Inferior parietal cortex (tissue), 1 donor: Measurements from ENCODE around the gene PRR19.
"Not testable (repeated sequence)": the region's sequence is repeated elsewhere in the genome, so short reads cannot be mapped to it uniquely, and the experiment has no call there.

Source experiments
- DNase-seq: peaks from one replicate; pipeline ENCODE4 v3.0.0-alpha.2; 2016; ENCODE audit errors: extremely low spot score

The PRR19 gene, protein sequence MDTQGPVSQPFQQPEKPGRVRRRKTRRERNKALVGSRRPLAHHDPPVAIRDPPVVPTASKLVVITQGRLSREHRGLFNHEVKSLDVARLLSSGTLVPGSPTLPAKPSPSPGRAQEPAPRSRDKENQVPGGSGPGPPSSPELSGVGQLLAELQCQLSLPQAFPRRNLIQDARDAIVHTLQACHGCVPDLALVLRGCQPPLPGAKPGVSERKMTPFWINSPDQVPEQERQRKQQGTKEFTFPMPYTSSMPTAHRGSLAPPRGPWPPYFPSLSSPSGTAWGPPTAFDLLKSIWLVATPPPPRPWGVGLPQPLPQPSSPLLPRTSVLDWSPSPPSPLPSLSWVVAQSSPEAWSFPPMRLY

DNA sequence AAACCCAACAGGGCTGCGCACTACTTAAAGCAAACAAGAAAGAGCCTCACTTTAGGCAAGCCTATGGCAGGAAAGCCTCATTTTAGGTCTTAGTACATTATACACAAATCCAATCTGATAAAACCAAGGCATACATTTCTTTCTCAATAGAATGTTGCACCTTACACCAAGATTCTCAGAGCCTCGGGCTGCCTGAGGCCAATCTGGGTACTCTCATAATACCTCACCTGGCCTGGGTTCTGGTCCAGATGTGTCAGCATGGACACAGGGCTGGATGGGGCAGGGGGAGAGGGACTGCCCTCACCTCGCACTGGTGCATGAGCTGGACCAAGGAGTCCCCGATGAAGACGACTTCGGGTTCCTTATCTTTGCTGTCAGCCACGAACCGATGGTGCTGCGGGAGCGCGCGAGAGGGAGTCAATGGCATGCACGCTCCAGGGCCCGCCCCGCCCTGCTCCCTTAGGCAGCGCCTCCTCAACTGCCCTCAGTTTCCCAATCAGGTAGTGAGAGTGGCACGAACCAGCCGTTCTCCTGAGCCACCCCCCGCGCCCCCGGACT, at the start of gene PRR19:
Gene PRR19 (plus strand): TSS at position 487 of the 558 bp plus-strand sequence. CDS start 7,453 bp downstream, outside the sequence.
- DNase-seq = no peak

GRCh38 chr19:42252365-42253244, 49.3 kb upstream of the PRR19 start:
- peak; percentile 77 for DNase-seq

DNA sequence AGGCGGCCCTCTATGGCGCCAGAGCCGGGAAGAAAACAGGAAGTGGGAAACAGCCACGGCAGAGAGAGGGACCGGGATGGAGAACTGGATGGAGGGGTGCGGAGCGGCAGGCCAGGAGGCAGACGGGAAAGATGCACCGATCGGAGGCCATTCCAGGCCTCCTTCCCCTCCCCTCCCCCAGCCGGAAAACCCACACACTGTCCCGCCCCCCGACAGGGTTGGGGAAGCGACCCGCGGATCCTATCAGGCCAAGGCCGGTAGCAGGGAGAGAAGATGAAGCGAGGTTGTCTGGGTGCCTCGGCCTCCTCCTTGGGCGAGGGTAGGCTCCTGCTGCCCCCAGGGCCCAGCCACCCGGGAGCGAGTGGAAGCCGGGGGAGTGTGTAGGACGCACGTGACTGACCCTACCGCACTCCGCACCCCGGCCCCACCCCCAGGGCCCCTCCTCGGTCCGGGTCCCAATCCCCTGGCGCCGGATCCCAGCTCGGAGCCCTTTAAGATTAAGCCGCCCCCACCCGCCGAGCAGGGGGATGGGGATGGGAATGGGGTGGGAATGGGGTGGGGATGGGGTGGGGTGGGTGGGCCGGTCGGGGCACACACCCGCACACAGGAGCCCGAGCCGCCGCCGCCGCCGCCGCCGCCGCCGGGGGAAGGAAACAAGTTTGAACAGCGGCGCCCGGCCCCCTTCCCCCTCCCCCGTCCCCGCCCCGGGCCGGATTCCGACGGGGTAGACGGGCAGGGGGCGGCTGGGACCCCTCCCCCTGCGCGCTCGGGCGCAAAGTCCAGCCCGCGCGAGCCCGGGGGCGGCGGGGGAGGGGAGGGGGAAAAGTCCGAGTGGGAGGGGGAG, 48.5 kb upstream of the PRR19 start:
- DNase-seq = no peak

DNA sequence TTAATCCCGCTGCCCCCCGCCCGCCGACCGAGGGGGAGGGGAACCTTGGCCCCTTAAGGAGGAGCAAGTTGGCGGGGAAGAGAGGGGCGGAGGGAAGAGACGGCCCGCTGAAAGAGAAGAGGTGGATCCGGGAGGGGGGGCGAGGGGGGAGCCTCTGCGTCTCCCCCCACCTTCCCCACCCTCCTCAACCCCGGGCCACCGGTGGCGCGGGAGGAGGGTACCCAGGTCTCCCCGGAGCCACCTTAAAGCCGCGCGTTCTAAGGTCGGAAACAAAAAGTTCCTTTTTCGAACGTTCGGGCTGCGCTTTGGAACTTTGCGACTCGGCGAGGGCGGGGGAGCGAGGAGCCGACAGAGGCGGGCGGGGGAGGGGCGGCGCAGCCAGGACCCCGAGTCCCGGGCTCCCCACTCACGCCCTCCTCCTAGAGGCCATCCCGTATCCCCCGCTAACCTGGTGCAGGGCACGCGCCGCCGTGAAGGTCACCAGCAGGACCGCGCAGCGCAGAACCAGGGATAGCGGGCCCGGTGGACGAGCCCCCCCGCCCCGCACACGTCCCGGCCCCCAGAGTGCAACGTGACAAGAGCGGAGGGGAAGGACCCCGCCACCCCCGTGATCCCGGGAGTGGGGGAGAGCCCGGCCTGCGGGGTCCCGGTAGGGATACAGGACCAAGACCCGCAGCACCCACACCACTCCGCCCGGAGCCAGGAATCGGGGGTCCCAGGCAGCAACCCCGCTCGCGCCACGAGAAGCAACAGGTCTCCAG, 47.7 kb upstream of the PRR19 start:
- DNase-seq = peak; percentile 79

DNA sequence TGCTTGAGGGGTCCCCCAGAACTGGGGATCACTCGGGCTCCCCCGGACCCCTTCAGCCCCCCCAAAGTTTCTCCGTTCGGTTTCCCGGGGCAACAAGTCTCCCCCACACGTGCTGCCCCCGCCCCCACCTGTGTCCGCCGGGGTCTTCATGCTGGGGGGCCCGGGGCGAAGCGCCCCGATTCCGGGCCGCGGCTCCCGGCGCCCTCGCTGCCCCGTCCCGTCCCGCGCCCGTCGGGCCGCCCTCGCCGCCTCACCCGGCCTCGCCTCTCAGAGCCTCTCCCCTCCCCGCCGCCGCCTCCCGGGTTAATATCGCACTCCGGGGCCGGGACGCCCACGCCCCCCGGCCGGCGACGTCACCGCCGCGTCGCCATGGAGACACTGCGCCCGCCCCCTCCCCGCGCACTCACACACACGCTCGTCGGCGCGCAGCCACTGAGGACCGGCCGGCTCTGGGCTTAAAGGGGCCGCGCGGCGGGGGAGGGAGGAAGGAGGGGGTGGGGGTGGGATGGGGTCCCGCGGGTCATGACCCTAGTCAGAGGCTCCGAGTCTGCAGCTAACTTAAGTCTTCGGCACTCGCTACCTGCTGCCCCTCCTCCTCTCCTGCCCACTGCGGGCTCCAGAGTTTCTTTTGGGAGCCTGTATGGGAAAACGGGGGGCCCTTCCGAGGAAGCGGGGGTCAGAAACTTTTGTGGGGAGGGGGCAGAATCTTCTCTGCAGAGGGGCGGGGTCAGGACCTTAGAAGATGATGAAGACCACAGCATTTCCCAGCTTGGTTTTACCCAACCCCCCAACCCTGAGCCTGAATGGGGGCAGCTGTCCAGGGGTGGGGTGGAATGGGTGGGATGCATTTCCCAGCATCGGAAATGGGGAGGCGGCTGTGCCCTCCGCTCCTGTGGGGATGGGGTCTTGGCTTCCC, 46.8 kb upstream of the PRR19 start, which contains the start of gene ERF:
Gene ERF (minus strand): TSS at position 279 of the 916 bp plus-strand sequence. CDS start 129 bp downstream, at position 150.
- peak; percentile 89 for DNase-seq

- DNase-seq = no peak
Observed at GRCh38 chr19:42255766-42256745, 45.9 kb upstream of the PRR19 start.

DNA sequence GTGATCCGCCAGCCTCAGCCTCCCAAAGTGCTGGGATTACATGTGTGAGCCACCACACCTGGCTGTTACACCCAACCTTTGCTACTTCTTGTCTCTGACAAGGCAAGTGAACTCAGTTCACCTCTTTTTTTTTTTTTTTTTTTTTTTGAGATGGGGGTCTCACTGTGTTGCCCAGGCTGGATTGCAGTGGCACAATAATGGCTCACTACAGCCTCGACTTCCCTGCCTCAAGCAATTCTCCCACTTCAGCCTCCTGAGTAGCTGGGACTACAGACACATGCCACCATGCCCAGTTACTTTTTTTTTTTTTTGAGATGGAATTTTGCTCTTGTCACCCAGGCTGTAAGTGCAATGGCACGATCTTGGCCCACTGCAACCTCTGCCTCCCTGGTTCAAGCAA, 44.1 kb upstream of the PRR19 start:
- not testable (repeated sequence) for DNase-seq

GRCh38 chr19:42261763-42262162, 40.2 kb upstream of the PRR19 start:
- DNase-seq = no peak

- DNase-seq = not testable (repeated sequence)
Observed at GRCh38 chr19:42266105-42266504, 35.8 kb upstream of the PRR19 start.

GRCh38 chr19:42266928-42267603, 34.9 kb upstream of the PRR19 start:
- DNase-seq = not testable (repeated sequence)

GRCh38 chr19:42267644-42268141, 34.2 kb upstream of the PRR19 start:
- no peak for DNase-seq

DNA sequence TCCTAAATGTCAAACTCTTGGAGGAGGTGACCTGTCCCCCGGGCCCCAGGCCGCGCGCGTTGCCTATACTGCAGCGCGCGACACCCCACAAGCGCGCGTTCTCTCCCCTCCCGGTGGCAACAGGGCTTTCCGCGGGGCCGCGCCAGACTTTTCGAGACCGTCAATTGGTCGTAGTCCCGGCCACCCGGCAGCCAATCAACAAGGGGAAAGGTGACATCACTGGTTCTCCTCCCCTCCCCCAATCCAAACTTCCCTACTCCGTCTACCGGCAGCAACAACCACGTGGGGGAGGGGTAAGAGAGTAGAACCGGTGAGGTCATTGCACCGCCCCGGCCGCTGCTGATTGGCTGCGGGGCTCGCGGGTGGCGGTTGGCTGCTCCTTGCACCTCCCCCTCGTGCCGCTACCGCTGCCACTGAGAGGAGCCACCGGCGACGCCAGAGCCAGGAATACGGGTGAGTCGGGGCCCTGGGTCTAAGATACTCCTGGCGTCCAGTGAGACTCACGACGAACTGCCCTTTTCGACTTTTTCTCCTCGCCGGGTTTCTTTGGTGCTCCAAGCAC, 33.7 kb upstream of the PRR19 start:
- DNase-seq = peak; percentile 98

DNA sequence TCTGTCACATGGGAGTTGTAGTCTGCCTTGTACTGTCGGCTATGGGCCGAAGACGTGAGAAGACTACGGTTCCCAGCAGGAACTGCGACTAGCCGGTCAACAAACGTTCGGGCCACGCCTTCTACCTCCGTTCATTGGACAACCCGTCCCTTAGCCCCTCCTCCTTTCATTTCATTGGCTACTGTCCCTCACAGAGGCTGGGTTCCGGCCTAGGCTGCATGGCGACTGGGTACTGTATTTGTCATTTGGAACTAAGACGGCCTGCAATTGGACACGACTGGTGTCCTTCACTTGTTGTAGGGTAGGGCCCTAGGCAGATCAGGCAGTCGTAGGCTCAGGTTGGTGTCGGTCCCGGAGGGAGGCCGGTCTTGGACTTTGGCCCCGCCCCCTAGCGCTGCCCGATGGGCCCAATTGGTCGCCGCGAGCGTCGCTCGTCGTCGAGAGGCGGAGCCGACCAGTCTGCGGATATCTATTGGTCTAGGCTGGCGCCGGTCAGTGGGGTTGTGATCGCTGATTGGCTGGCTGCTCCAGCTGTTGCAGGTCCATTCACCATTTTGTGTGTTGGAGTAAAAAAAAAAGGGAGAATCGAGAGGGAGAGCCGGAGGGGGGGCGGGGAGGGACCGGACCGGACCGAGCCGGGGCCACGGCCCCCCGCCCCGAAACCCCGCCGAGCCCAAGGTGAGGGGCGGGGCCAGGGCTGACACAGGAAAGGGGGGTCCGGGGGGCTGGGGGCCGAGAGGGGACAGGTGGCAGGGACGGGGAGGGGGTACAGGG, 33.0 kb upstream of the PRR19 start, which contains the start of gene CIC:
Gene CIC (plus strand): TSS at position 549 of the 774 bp plus-strand sequence. CDS start 2,532 bp downstream, outside the sequence.
- peak; percentile 100 for DNase-seq

DNA sequence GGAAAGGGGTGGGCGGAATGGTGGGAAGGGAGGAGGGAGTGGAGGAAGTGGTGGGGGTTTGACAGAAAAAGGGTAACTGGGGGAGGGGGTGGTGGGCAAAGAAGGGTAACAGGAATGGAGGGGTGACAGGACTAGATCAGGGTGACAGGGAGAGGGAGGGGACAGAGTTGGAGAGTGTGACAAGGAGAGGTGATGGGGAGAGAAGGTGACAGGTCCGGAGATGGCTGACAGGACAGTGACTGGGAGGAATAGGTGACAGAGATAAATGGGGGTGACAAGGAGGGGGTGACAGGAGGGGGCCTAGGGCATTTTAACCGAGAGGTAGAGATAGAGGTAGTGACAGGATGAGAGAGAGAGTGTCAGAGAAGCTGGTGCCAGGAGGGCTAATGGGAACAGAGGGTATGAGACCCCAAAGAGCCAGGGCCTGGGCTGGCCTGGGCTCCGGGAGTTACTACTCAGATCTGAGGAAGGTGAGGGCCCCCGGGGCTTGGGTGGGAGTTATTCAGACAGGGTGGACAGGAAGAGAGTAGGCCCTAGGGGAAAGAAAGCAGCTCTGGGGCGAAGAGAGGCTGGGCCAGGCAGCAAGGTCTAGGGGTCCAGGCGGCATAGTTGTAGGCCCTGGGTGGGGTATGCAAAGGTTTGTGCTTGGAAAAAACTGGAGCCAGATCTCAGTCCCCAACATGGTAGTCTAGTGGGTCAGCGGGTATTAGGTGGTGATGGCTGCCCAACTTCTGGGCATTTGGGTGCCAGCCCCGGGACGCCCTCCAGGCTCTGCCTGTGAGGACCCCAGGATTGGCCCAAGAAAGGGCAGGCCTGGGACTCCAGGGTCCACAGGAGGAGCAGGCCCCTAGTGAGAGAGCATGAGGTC, 32.2 kb upstream of the PRR19 start:
- no peak for DNase-seq

DNA sequence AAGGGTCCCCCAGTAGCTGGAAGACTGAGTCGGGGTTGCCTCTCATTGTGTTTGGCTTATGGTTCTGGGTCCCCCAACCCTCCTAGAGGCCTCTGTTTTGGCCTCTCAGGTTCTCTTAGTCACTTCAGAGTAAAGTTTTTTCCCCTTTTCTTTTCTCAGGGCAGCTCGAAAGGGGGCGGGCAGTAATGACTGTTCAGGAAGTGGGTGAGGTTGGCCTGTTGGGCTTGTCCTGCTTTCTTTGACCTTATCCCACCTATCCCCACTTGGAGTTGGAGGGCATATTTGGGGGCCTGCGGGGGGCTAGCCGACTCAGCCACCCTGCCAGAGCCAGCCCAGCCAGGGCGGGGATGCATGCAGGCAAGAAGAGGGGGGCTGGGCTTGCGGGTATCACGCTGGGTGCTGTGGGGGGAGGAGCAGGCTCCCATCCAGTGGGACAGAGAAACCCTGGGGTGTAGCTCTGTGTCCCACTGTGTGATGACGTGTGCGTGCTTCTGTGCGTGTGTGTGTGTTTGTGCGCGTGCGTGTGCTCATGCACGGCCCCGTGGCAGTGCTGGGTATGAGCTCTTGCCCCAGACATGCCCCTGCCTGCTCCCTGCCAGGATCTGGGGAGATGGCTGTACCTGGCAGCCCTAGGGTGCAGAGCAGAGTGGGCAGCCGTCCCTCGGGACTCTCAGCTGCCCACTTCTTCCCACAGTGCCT, 31.4 kb upstream of the PRR19 start:
- no peak for DNase-seq
